Smooth muscle cell (in vitro differentiated cells): ENCODE results near the gene ERBB3. TPM values are rescaled to one million over a fixed set of nuclear protein-coding genes. Genes with fewer than 3 reads are reported as not detected.
A peak's percentile ranks its signal among the peaks of the same experiment; 100 is the strongest.
"Not testable (repeated sequence)": the region's sequence is repeated elsewhere in the genome, so short reads cannot be mapped to it uniquely, and the experiment has no call there.

Experiments used
- DNase-seq: peaks from one replicate; lab custom pipeline; 2025; ENCODE audit not compliant: unreplicated experiment; lab: John Stamatoyannopoulos, UW
- H2AFZ ChIP-seq: fragments of 200-600 bp; sonication (generic); 2 replicates; pipeline ENCODE4 v1.6.0; 2016; ENCODE audit warnings: antibody characterized with exemption, low read depth, mild to moderate bottlenecking
- H3F3A ChIP-seq: fragments of 200-600 bp; sonication (generic); 2 replicates; pipeline ENCODE4 v1.6.0; 2017; ENCODE audit warnings: antibody characterized with exemption, low read depth
- H3K27ac ChIP-seq: fragments of 200-600 bp; sonication (generic); 2 replicates; pipeline ENCODE4 v1.5.1; 2016; ENCODE audit warnings: low read depth, mild to moderate bottlenecking
- H3K27me3 ChIP-seq: fragments of 200-600 bp; sonication (generic); 2 replicates; pipeline ENCODE4 v1.6.1; 2016; ENCODE audit warnings: low read depth, mild to moderate bottlenecking
- H3K36me3 ChIP-seq: fragments of 200-600 bp; sonication (generic); 2 replicates; pipeline ENCODE4 v1.5.1; 2016; ENCODE audit warnings: low read depth
- H3K4me1 ChIP-seq: fragments of 200-600 bp; sonication (generic); 2 replicates; pipeline ENCODE4 v1.5.1; 2016; ENCODE audit warnings: low read depth
- H3K4me2 ChIP-seq: fragments of 200-600 bp; sonication (generic); 2 replicates; pipeline ENCODE4 v1.6.0; 2016; ENCODE audit warnings: mild to moderate bottlenecking
- H3K4me3 ChIP-seq: fragments of 200-600 bp; sonication (generic); 2 replicates; pipeline ENCODE4 v1.5.1; 2016; ENCODE audit warnings: mild to moderate bottlenecking
- H3K79me2 ChIP-seq: fragments of 200-600 bp; sonication (generic); 2 replicates; pipeline ENCODE4 v1.6.0; 2016; ENCODE audit warnings: low read depth, mild to moderate bottlenecking
- H3K9ac ChIP-seq: fragments of 200-600 bp; sonication (generic); 2 replicates; pipeline ENCODE4 v1.6.0; 2016; ENCODE audit warnings: low read depth
- H3K9me3 ChIP-seq: fragments of 200-600 bp; sonication (generic); replicated peaks from 2 replicates; pipeline ENCODE4 v1.5.1; 2016; ENCODE audit warnings: low read depth
- H4K20me1 ChIP-seq: fragments of 200-600 bp; sonication (generic); 2 replicates; pipeline ENCODE4 v1.6.0; 2016; ENCODE audit warnings: low read depth
- WGBS: methylation state at CpG from one replicate; pipeline ENCODE4 v1.1.7; 2016; ENCODE audit warnings: low lambda C conversion rate; 5-methylcytosine and 5-hydroxymethylcytosine counted together
- polyA plus RNA-seq: library from polyadenylated mRNA; unstranded; fragments of >200 nt; fragmentation: Nextera tagmentation; extraction: Ambion mirVana; gene quantifications from 2 replicates; pipeline ENCODE4 v1.2.1, GENCODE V29; 2016
- total RNA-seq: library from RNA; depleted of rRNA; stranded (reverse); fragments of >200 nt; gene quantifications from 2 replicates; pipeline ENCODE4 v1.2.3, GENCODE V29; 2014
- TF ChIP-seq, protein P1 (sequence below): fragments of 200-600 bp; sonication (generic); IDR thresholded peaks from 2 replicates; pipeline ENCODE4 v1.5.1; 2017; ENCODE audit warnings: borderline replicate concordance, mild to moderate bottlenecking, antibody characterized with exemption; ENCODE audit not compliant: insufficient read depth, poor library complexity, severe bottlenecking

Gene ERBB3
- total and polyA plus RNA-seq, 2 experiments from 2014 or later, result 1.2 to 9.2 TPM

GRCh38 chr12:56116267-56117081 lies 36.5 kb downstream of the ERBB3 start, which contains the start of gene RPL41:
TSS of gene RPL41 (plus strand) at chr12:56116633.
- under 1% methylated on average over 34 of the region's 34 CpGs for WGBS
- H4K20me1 ChIP-seq, result peaks cover 10% of the 10 kb centered on the region
- peak within 1 kb of the TSS; percentile 74 for H3K4me3 ChIP-seq

DNA sequence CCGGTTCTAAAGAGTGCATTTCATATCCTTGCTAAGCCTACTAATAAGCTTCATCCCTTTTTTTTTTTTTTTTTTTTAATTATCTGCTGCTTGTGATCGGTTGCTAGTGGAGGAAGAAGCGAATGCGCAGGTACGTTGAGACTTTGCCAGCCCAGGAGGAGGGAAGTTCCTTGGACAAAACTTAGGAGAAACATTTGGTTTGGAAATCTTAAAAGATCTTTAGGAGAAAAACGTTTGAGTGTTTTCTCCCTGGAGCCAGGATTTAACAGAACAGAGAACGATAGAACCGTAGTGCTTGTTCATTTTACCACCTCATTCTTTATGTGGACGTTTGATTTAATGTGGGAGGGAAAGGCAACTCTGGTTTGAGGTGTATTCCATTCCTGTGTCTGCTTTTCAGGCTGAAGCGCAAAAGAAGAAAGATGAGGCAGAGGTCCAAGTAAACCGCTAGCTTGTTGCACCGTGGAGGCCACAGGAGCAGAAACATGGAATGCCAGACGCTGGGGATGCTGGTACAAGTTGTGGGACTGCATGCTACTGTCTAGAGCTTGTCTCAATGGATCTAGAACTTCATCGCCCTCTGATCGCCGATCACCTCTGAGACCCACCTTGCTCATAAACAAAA lies 37.2 kb downstream of the ERBB3 start:
- not testable (repeated sequence) for H3K9me3 ChIP-seq, DNase-seq, H2AFZ ChIP-seq, H4K20me1 ChIP-seq, H3K27me3 ChIP-seq, H3K36me3 ChIP-seq, H3K79me2 ChIP-seq
- Histone ChIP-seq H3K27ac (peak overlapping the region; percentile 95), H3K9ac (peak overlapping the region; percentile 96), H3K4me1 (peaks cover 12% of the 10 kb centered on the region), H3F3A (peaks cover 19% of the 10 kb centered on the region), H3K4me2 (peak overlapping the region; percentile 96), H3K4me3 (peak overlapping the region; percentile 74)
- 1% methylated on average over 13 of the region's 16 CpGs for WGBS

More at GRCh38 chr12:56116267-56117081, 36.5 kb downstream of the ERBB3 start, which contains the start of gene RPL41:
- no peaks in the 10 kb centered on the region for H3K9me3 ChIP-seq
- H2AFZ ChIP-seq, result peak within 1 kb of the TSS; percentile 79
- TF ChIP-seq, protein P1, sequence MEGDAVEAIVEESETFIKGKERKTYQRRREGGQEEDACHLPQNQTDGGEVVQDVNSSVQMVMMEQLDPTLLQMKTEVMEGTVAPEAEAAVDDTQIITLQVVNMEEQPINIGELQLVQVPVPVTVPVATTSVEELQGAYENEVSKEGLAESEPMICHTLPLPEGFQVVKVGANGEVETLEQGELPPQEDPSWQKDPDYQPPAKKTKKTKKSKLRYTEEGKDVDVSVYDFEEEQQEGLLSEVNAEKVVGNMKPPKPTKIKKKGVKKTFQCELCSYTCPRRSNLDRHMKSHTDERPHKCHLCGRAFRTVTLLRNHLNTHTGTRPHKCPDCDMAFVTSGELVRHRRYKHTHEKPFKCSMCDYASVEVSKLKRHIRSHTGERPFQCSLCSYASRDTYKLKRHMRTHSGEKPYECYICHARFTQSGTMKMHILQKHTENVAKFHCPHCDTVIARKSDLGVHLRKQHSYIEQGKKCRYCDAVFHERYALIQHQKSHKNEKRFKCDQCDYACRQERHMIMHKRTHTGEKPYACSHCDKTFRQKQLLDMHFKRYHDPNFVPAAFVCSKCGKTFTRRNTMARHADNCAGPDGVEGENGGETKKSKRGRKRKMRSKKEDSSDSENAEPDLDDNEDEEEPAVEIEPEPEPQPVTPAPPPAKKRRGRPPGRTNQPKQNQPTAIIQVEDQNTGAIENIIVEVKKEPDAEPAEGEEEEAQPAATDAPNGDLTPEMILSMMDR, result no peak
- H3K36me3 ChIP-seq, result no peaks in the 10 kb centered on the region
- peak within 1 kb of the TSS; percentile 96 for H3K9ac ChIP-seq
- H3K27ac ChIP-seq, result peak within 1 kb of the TSS; percentile 95
- peaks cover 24% of the 10 kb centered on the region for H3F3A ChIP-seq
- H3K4me2 ChIP-seq, result peak within 1 kb of the TSS; percentile 96
- peaks cover 8% of the 10 kb centered on the region for H3K79me2 ChIP-seq
- peak; percentile 65 for DNase-seq
- H3K4me1 ChIP-seq, result peaks cover 12% of the 10 kb centered on the region
- H3K27me3 ChIP-seq, result no peaks in the 10 kb centered on the region

DNA sequence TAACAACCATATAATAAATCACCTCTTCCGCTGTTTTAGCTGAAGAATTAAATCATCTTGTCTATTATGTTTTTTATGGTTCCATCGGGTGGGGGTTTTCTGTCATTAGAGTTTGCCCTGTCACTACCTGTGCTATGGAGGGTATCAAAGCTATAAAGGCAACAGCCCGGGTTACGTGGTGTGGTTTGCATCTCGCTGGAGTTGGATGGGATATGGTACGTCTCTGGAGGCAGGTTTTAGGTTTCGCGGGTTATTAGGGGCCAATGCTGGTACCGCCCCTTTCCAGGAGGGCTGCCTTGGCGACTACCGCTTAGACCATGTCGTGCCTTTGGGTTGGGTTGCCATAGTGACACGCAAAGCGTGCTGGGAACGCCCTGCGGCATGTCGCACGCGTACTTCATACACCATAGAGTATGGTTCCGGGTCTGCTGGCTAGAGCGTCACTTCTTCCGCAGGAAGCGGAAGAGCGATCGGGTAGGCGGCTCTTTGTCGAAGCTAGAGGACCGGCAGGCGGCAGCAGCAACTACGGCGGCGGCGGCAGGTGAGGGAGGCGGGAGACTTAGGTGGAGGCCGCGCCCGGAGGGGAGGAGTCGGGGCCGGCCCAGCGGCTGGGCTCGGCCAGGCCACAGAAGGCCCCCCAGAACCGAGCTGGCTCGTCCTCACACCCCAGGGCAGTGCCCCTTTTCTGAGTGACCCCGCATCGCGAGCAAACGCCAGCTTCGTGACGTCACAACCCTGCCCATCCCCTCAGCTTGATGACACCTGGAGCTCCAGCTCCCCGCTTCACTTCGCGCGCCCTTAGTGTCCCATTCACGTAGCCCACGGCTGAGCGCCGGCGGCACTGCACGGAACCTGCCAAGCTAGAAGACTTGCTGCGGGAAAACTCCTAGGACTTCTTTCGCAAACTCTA lies 38.1 kb downstream of the ERBB3 start, which contains the start of gene ZC3H10:
TSS of gene ZC3H10 (plus strand) at position 489 of the 910 bp plus-strand sequence. CDS start 2,297 bp downstream, outside the sequence.
- 1% methylated on average over 60 of the region's 61 CpGs for WGBS
- TF ChIP-seq, protein P1, result peak; percentile 24
- peak within 1 kb of the TSS; percentile 95 for H3K27ac ChIP-seq
- peak within 1 kb of the TSS; percentile 96 for H3K4me2 ChIP-seq
- H3K9me3 ChIP-seq, result no peaks in the 10 kb centered on the region
- H3K4me1 ChIP-seq, result peaks cover 12% of the 10 kb centered on the region
- H3K9ac ChIP-seq, result peak within 1 kb of the TSS; percentile 96
- peak; percentile 83 for DNase-seq
- H3K79me2 ChIP-seq, result peaks cover 8% of the 10 kb centered on the region
- H3K27me3 ChIP-seq, result no peaks in the 10 kb centered on the region
- peak within 1 kb of the TSS; percentile 74 for H3K4me3 ChIP-seq
- H3F3A ChIP-seq, result peaks cover 18% of the 10 kb centered on the region
- peaks cover 10% of the 10 kb centered on the region for H4K20me1 ChIP-seq
- H3K36me3 ChIP-seq, result no peaks in the 10 kb centered on the region
- peak within 1 kb of the TSS; percentile 11 for H2AFZ ChIP-seq
